CMK (cell line): ENCODE results near the gene TMEM270.

Source experiments
- DNase-seq: peaks from one replicate; pipeline ENCODE4 v3.0.0-alpha.2; 2010; ENCODE audit warnings: low read depth

The TMEM270 gene

GRCh38 chr7:73907554-73908122 is 46.7 kb downstream of the TMEM270 start:
- DNase-seq: no peak

DNA sequence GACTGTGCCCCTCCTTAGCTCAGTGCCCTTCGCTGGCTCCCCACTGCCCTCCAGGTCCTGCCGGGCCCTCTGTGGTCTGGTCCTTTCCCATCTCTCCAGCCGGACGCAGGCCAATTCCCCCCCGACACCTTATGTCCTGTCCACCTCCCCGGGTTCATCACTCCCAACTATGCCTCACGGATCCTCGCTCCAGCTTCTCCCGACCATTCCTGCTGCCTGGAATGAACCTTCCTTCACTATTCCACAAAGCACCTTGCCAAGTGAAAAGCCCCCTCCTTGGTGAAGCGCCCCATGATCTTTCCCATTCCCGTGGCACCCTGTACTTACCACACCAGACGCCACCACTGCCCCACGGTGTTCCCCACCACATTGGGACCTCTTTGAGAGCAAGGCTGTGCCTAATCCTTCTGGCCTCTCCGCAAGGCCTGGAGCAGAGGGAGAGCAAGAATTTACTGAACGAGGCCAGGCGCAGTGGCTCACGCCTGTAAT is 47.2 kb downstream of the TMEM270 start:
- no peak for DNase-seq

DNA sequence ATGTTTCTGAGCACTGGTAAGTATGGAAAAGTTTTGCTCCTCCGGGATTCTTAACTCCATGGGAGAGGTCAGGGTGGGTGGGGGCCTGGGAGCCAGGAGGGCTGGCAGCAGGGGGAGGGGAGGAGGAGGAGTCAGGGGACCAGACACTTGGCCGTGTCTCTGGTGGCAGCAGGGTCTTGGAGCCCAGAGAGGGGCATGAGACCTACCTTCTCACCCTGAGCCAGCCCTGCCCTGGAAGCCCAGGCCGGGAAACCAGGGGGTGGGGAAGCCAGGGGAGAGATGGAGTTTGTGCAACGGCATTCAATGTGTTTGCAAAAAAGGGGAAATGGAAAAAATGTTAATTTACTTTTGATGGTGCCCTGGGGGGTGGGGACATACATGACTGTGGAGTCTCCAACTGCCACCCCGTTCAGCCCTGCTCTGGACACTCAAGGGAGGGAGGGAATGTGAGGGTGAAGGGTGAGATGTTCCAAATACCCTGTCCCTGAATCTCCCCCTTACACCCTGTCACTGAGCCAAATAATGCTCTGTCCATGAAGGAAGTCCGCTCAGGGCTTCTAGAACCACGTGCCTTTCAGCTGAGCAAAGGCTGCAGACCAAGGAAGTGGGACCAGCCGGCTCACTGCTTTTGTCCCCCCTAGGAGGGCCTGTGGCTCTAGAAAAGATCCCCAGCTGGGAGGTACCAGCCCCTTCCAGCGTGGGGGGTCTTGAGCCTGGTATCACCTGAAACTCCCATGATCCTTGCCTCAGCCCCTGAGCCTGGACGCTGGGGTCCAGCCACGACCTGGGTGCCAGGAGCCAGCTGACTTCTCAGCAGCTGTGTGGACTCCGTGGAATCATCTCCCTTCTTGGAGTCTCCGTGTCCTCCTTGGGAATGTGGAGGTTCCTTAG is 48.3 kb downstream of the TMEM270 start:
- DNase-seq: no peak

GRCh38 chr7:73909996-73910395 is 49.0 kb downstream of the TMEM270 start:
- no peak for DNase-seq

DNA sequence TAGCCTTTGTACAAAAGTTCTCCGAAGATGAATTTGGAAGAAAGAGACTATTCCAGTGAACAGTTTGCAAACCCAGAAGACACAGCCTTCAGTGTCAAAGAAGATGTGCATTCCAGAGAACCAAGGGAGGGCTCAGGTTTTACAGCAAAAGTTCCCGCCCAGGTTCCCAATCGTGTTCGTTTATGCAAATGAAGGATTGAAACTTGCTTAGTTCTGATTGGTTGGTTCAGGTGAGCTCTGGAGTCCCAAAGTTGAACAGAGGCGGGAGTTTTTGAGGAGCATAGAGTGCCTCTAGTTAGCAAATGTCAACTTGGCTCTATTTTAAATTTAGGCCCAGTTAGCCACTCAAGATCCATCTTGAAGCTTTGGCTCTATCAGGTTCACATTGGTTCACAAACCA is 51.3 kb downstream of the TMEM270 start:
- DNase-seq: no peak
